ENCODE measurements around the gene ZNF768.

DNA sequence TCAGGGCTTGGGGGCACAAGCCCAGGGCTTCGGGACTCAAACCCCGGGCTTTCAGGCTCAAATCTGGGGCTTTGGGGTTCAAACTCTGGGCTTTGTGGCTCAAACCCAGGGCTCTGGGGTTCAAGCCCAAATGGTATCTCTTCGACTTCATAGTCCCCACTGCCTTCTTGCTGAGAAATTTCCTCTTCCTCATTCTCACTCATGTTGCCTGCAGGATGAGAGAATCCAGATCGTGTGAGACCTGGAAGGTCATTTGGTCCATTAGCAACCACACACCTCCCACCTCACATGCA, 576 bp downstream of the ZNF768 start:
- TF ChIP-seq, protein P1, sequence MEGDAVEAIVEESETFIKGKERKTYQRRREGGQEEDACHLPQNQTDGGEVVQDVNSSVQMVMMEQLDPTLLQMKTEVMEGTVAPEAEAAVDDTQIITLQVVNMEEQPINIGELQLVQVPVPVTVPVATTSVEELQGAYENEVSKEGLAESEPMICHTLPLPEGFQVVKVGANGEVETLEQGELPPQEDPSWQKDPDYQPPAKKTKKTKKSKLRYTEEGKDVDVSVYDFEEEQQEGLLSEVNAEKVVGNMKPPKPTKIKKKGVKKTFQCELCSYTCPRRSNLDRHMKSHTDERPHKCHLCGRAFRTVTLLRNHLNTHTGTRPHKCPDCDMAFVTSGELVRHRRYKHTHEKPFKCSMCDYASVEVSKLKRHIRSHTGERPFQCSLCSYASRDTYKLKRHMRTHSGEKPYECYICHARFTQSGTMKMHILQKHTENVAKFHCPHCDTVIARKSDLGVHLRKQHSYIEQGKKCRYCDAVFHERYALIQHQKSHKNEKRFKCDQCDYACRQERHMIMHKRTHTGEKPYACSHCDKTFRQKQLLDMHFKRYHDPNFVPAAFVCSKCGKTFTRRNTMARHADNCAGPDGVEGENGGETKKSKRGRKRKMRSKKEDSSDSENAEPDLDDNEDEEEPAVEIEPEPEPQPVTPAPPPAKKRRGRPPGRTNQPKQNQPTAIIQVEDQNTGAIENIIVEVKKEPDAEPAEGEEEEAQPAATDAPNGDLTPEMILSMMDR (IDR thresholded peaks at IDR 0.05), result no peak
- TF ChIP-seq POLR2AphosphoS5 (IDR thresholded peaks at IDR 0.05), result no peak
- TF ChIP-seq POLR2A (IDR thresholded peaks at IDR 0.05), result no peak
- no peak for TF ChIP-seq EP300 (IDR thresholded peaks at IDR 0.05)
